GM19023 (cell line): ENCODE results near the gene BICC1.

Experiments
- ATAC-seq: cut with Tn5 transposase; IDR thresholded peaks from one replicate; pipeline ENCODE4 v1.9.1; 2021; ENCODE audit warnings: mild to moderate bottlenecking, moderate library complexity; ENCODE audit not compliant: unreplicated experiment

BICC1 gene

GRCh38 chr10:58734116-58734515 is 221.4 kb downstream of the BICC1 start:
- ATAC-seq, result no peak

- ATAC-seq, result no peak
Observed at GRCh38 chr10:58734664-58735063, 222.0 kb downstream of the BICC1 start.

GRCh38 chr10:58735087-58735486 is 222.4 kb downstream of the BICC1 start:
- no peak for ATAC-seq

- no peak for ATAC-seq
Observed at GRCh38 chr10:58740620-58741369, 228.1 kb downstream of the BICC1 start.

GRCh38 chr10:58741673-58742072 is 229.0 kb downstream of the BICC1 start:
- ATAC-seq, result no peak

- no peak for ATAC-seq
Observed at GRCh38 chr10:58742141-58742540, 229.5 kb downstream of the BICC1 start.

- ATAC-seq, result no peak
Observed at GRCh38 chr10:58743466-58744115, 230.9 kb downstream of the BICC1 start.

- no peak for ATAC-seq
Observed at GRCh38 chr10:58746474-58747185, 234.0 kb downstream of the BICC1 start.

GRCh38 chr10:58747687-58748086 is 235.0 kb downstream of the BICC1 start:
- no peak for ATAC-seq

GRCh38 chr10:58752665-58753064 is 240.0 kb downstream of the BICC1 start:
- no peak for ATAC-seq

- ATAC-seq, result no peak
Observed at GRCh38 chr10:58753425-58753824, 240.8 kb downstream of the BICC1 start.

GRCh38 chr10:58754469-58755339 is 242.0 kb downstream of the BICC1 start:
- no peak for ATAC-seq

GRCh38 chr10:58755340-58755610 is 242.6 kb downstream of the BICC1 start:
- no peak for ATAC-seq

- no peak for ATAC-seq
Observed at GRCh38 chr10:58755677-58756076, 243.0 kb downstream of the BICC1 start.

- ATAC-seq, result no peak
Observed at GRCh38 chr10:58756130-58756719, 243.6 kb downstream of the BICC1 start.

GRCh38 chr10:58757352-58758065 is 244.8 kb downstream of the BICC1 start:
- ATAC-seq, result no peak

- no peak for ATAC-seq
Observed at GRCh38 chr10:58758321-58758720, 245.6 kb downstream of the BICC1 start.

GRCh38 chr10:58764087-58764747 is 251.5 kb downstream of the BICC1 start:
- no peak for ATAC-seq

GRCh38 chr10:58765910-58766309 is 253.2 kb downstream of the BICC1 start:
- no peak for ATAC-seq

- ATAC-seq, result no peak
Observed at GRCh38 chr10:58767652-58768051, 255.0 kb downstream of the BICC1 start.
